ENCODE measurements around the gene BUD13. TPM values are rescaled to one million over a fixed set of nuclear protein-coding genes. Genes with fewer than 3 reads are reported as not detected.
A peak's percentile ranks its signal among the peaks of the same experiment; 100 is the strongest.

Gene BUD13
- total RNA-seq (2014; rRNA removed; shearing (Covaris generic)): 8.2 and 12.3 TPM in 2 replicates
- 6.3 and 7.7 TPM in 2 replicates for polyA plus RNA-seq (2016; fragmentation: Nextera tagmentation; extraction: Ambion mirVana)

GRCh38 chr11:116772443-116773202 lies at the start of gene BUD13:
Gene BUD13 (minus strand): TSS chr11:116772987. CDS start chr11:116772964, 23 bp downstream.
- peak within 1 kb of the TSS; percentile 83 for H2AFZ ChIP-seq
- peak within 1 kb of the TSS; percentile 89 for H3K4me3 ChIP-seq
- H3K27me3 ChIP-seq (replicated peaks; ENCODE audit: insufficient read depth): no peaks in the 10 kb centered on the region
- H3K4me2 ChIP-seq (ENCODE audit: unreplicated experiment): peak within 1 kb of the TSS; percentile 92
- H3K79me2 ChIP-seq (ENCODE audit: insufficient read depth): peaks cover 42% of the 10 kb centered on the region
- H3K9ac ChIP-seq: peak within 1 kb of the TSS; percentile 85
- DNase-seq: peak; percentile 91
- no peaks in the 10 kb centered on the region for H3K9me2 ChIP-seq (ENCODE audit: insufficient read depth)
- peaks cover 4% of the 10 kb centered on the region; the same call in 1 of the 2 replicates for H3K36me3 ChIP-seq (ENCODE audit: low read depth)
- H4K20me1 ChIP-seq (ENCODE audit: insufficient read depth): no peaks in the 10 kb centered on the region
- no peak for TF ChIP-seq EZH2phosphoT487 (IDR thresholded peaks at IDR 0.05; ENCODE audit: insufficient read depth, low read depth)
- no peak for TF ChIP-seq EZH2 (IDR thresholded peaks at IDR 0.05; ENCODE audit: insufficient read depth, poor library complexity, severe bottlenecking)
- no peaks in the 10 kb centered on the region for H3K9me3 ChIP-seq (ENCODE audit: low read depth)
- H3K27ac ChIP-seq: peak within 1 kb of the TSS; percentile 75
- 0 to 2% methylated on average over 58 to 71 of the region's 73 CpGs for WGBS, 2 experiments (ENCODE audit: low coverage in 1 of 2, low lambda C conversion rate in 2 of 2, missing lambda C conversion rate in 2 of 2)
- in situ Hi-C loops (cut with MboI): no loop called here
- H3K4me1 ChIP-seq (ENCODE audit: insufficient read depth): peaks cover 18% of the 10 kb centered on the region
- H3F3A ChIP-seq (ENCODE audit: insufficient read depth): peaks cover 23% of the 10 kb centered on the region

GRCh38 chr11:116822575-116822974 lies 49.8 kb upstream of the BUD13 start:
- H3K4me3 ChIP-seq: no peak overlapping the region
- no peaks in the 10 kb centered on the region for H3K79me2 ChIP-seq (ENCODE audit: insufficient read depth)
- 63 to 71% methylated on average over 5 of the region's 5 CpGs for WGBS, 2 experiments (ENCODE audit: low coverage in 1 of 2, low lambda C conversion rate in 2 of 2, missing lambda C conversion rate in 2 of 2)
- H3K4me2 ChIP-seq (ENCODE audit: unreplicated experiment): no peak overlapping the region
- no peaks in the 10 kb centered on the region for H3K9me3 ChIP-seq (ENCODE audit: low read depth)
- no peaks in the 10 kb centered on the region for H3F3A ChIP-seq (ENCODE audit: insufficient read depth)
- no peak overlapping the region for H2AFZ ChIP-seq
- H3K4me1 ChIP-seq (ENCODE audit: insufficient read depth): no peaks in the 10 kb centered on the region
- H3K9me2 ChIP-seq (ENCODE audit: insufficient read depth): no peaks in the 10 kb centered on the region
- H3K9ac ChIP-seq: no peak overlapping the region
- no peaks in the 10 kb centered on the region for H3K36me3 ChIP-seq (ENCODE audit: low read depth)
- H3K27me3 ChIP-seq (replicated peaks; ENCODE audit: insufficient read depth): no peaks in the 10 kb centered on the region
- no peak overlapping the region for H3K27ac ChIP-seq
- TF ChIP-seq EZH2phosphoT487 (IDR thresholded peaks at IDR 0.05; ENCODE audit: insufficient read depth, low read depth) (no peak), EZH2 (IDR thresholded peaks at IDR 0.05; ENCODE audit: insufficient read depth, poor library complexity, severe bottlenecking) (no peak)
- no peak for DNase-seq
- no peaks in the 10 kb centered on the region for H4K20me1 ChIP-seq (ENCODE audit: insufficient read depth)
- in situ Hi-C loops (cut with MboI): no loop called here

- DNase-seq: no peak
- no peaks in the 10 kb centered on the region for H3F3A ChIP-seq (ENCODE audit: insufficient read depth)
- no peaks in the 10 kb centered on the region for H3K4me1 ChIP-seq (ENCODE audit: insufficient read depth)
- 86 to 88% methylated on average over 47 to 51 of the region's 51 CpGs for WGBS, 2 experiments (ENCODE audit: low coverage in 1 of 2, low lambda C conversion rate in 2 of 2, missing lambda C conversion rate in 2 of 2)
- H3K4me2 ChIP-seq (ENCODE audit: unreplicated experiment): no peak overlapping the region
- no peaks in the 10 kb centered on the region for H4K20me1 ChIP-seq (ENCODE audit: insufficient read depth)
- H3K27me3 ChIP-seq (replicated peaks; ENCODE audit: insufficient read depth): no peaks in the 10 kb centered on the region
- H3K9ac ChIP-seq: no peak overlapping the region
- no peaks in the 10 kb centered on the region for H3K36me3 ChIP-seq (ENCODE audit: low read depth)
- no peaks in the 10 kb centered on the region for H3K9me2 ChIP-seq (ENCODE audit: insufficient read depth)
- in situ Hi-C loops (cut with MboI): no loop called here
- H3K4me3 ChIP-seq: no peak overlapping the region
- H3K27ac ChIP-seq: no peak overlapping the region
- no peak overlapping the region for H2AFZ ChIP-seq
- H3K9me3 ChIP-seq (ENCODE audit: low read depth): no peaks in the 10 kb centered on the region
- no peaks in the 10 kb centered on the region for H3K79me2 ChIP-seq (ENCODE audit: insufficient read depth)
- TF ChIP-seq EZH2phosphoT487 (IDR thresholded peaks at IDR 0.05; ENCODE audit: insufficient read depth, low read depth): no peak
- TF ChIP-seq EZH2 (IDR thresholded peaks at IDR 0.05; ENCODE audit: insufficient read depth, poor library complexity, severe bottlenecking): no peak
Measured at GRCh38 chr11:116821050-116821918, 48.5 kb upstream of the BUD13 start.

GRCh38 chr11:116819049-116819448 lies 46.3 kb upstream of the BUD13 start:
- Histone ChIP-seq H2AFZ (no peak overlapping the region), H3K9ac (no peak overlapping the region), H3F3A (ENCODE audit: insufficient read depth) (no peaks in the 10 kb centered on the region), H3K4me3 (no peak overlapping the region), H3K36me3 (ENCODE audit: low read depth) (no peaks in the 10 kb centered on the region), H3K4me2 (ENCODE audit: unreplicated experiment) (no peak overlapping the region), H3K27me3 (replicated peaks; ENCODE audit: insufficient read depth) (no peaks in the 10 kb centered on the region), H3K79me2 (ENCODE audit: insufficient read depth) (no peaks in the 10 kb centered on the region), H3K9me3 (ENCODE audit: low read depth) (no peaks in the 10 kb centered on the region), H3K4me1 (ENCODE audit: insufficient read depth) (no peaks in the 10 kb centered on the region), H3K27ac (no peak overlapping the region), H4K20me1 (ENCODE audit: insufficient read depth) (no peaks in the 10 kb centered on the region), H3K9me2 (ENCODE audit: insufficient read depth) (no peaks in the 10 kb centered on the region)
- TF ChIP-seq EZH2phosphoT487 (IDR thresholded peaks at IDR 0.05; ENCODE audit: insufficient read depth, low read depth) (no peak), EZH2 (IDR thresholded peaks at IDR 0.05; ENCODE audit: insufficient read depth, poor library complexity, severe bottlenecking) (no peak)
- WGBS, 2 experiments (ENCODE audit: low coverage in 1 of 2, low lambda C conversion rate in 2 of 2, missing lambda C conversion rate in 2 of 2): 76 to 78% methylated on average over 9 of the region's 9 CpGs
- in situ Hi-C loops (cut with MboI): no loop called here
- no peak for DNase-seq
